ENCODE measurements around the gene SIDT2. TPM values are rescaled to one million over a fixed set of nuclear protein-coding genes. Genes with fewer than 3 reads are reported as not detected.
A peak's percentile ranks its signal among the peaks of the same experiment; 100 is the strongest.

The SIDT2 gene
- total and polyA plus RNA-seq, 2 of the 13 experiments (the other 11 are each of a cell fraction or from before 2014, with no cell fraction given): 11.5 to 28.0 TPM

- no peak for TF ChIP-seq ATF7 (IDR thresholded peaks at IDR 0.05)
- TF ChIP-seq ATF7 (CRISPR knock-in tag; IDR thresholded peaks at IDR 0.05): peak; percentile 70; the same call in 1 of the 2 replicates
- peak; percentile 33; the same call in 1 of the 2 replicates for TF ChIP-seq IKZF5 (CRISPR knock-in tag; IDR thresholded peaks at IDR 0.05)
- no peak; the same call in 1 of the 2 replicates for TF ChIP-seq ZNF589 (CRISPR knock-in tag; conservative IDR thresholded peaks at IDR 0.05)
- no peak for TF ChIP-seq SNRNP70 (IDR thresholded peaks at IDR 0.05; ENCODE audit: low read depth, low read length)
- TF ChIP-seq MED13 (CRISPR knock-in tag; IDR thresholded peaks at IDR 0.05): no peak
- no peak for TF ChIP-seq HNRNPK (IDR thresholded peaks at IDR 0.05; ENCODE audit: low read depth, low read length, poor library complexity, severe bottlenecking)
- TF ChIP-seq ZBTB20 (CRISPR knock-in tag; IDR thresholded peaks at IDR 0.05; ENCODE audit: borderline replicate concordance, low read depth): peak; percentile 79; the same call in 1 of the 2 replicates
- TF ChIP-seq ZNF142 (CRISPR knock-in tag; IDR thresholded peaks at IDR 0.05): 0 out of 2 replicates have a peak, but pooled peaks have one; percentile 19
- TF ChIP-seq TBL1XR1 (IDR thresholded peaks at IDR 0.05; ENCODE audit: borderline replicate concordance, low read length, partially characterized antibody): no peak
- 0 out of 2 replicates have a peak, but pooled peaks have one; percentile 70 for TF ChIP-seq ZNF260 (CRISPR knock-in tag; IDR thresholded peaks at IDR 0.05; ENCODE audit: borderline replicate concordance, low read depth)
- TF ChIP-seq ZBTB10 (CRISPR knock-in tag; IDR thresholded peaks at IDR 0.05; ENCODE audit: borderline replicate concordance): peak; percentile 29; the same call in 1 of the 2 replicates
- TF ChIP-seq ZNF331 (CRISPR knock-in tag; IDR thresholded peaks at IDR 0.05): peak; percentile 69
Observed at GRCh38 chr11:117143871-117144476, 34.6 kb upstream of the SIDT2 start, which contains the start of gene PAFAH1B2 (continued).

Measured in HepG2 (cell line).